GM18909 (cell line): ENCODE data around the gene CLIC3.

Experiments used
- ATAC-seq: cut with Tn5 transposase; IDR thresholded peaks from one replicate; pipeline ENCODE4 v1.9.1; 2021; ENCODE audit warnings: mild to moderate bottlenecking; ENCODE audit not compliant: unreplicated experiment, poor library complexity

The CLIC3 gene

GRCh38 chr9:137031904-137032640 lies 35.7 kb upstream of the CLIC3 start, which contains the start of gene FUT7:
Gene FUT7, minus strand, starts transcription at chr9:137032088. Its CDS starts 97 bp downstream, at chr9:137031991.
- no peak for ATAC-seq

DNA sequence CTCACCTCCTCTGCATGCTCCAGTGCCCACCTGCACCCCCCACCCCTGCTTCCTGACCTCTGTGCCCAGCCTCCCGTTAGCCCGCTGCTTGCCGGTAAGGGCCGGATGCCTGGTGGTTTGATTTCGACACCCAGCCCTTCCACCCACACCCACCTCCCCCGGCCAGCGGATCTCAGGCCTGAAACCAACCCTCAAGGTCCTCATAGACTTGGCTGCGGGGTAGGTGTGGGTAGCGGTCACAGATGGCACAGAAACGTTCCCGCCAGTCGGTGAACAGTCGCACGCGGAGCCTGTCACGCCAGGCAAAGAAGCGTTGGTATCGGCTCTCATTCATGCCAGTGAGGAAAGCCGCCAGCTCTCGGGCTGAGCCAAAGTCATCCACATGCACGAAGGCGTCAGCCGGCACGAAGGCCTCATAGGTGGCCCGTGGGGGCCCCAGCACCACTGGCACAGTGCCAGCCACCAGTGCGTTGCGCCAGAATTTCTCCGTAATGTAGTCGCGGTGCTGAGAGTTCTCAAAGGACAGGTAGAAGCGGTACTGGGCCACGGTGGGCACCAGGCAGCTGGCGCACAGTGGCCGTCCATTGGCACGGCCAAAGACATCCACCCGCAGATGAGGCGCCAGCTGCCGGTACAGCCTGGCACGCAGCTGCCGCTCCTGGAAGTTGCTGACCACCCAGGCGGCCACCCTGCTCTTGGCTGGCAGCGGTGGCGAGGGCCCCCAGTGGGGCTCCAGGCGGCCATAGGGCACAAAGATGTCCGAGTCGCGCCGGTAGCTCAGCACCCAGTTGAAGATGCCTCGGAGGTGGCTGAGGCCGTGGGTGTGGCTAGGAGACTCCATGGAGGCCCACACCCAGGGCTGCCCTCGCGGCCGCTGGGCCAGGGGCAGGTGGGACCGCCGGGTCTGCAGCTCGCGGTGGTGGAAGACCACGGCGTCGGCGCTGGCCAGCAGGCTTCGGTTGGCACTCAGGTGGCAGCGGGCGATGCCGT lies 34.5 kb upstream of the CLIC3 start:
- ATAC-seq: no peak

- no peak for ATAC-seq
Observed at GRCh38 chr9:137030006-137030405, 33.6 kb upstream of the CLIC3 start.

- ATAC-seq: peak; percentile 33
Observed at GRCh38 chr9:137029058-137029936, 32.9 kb upstream of the CLIC3 start.

DNA sequence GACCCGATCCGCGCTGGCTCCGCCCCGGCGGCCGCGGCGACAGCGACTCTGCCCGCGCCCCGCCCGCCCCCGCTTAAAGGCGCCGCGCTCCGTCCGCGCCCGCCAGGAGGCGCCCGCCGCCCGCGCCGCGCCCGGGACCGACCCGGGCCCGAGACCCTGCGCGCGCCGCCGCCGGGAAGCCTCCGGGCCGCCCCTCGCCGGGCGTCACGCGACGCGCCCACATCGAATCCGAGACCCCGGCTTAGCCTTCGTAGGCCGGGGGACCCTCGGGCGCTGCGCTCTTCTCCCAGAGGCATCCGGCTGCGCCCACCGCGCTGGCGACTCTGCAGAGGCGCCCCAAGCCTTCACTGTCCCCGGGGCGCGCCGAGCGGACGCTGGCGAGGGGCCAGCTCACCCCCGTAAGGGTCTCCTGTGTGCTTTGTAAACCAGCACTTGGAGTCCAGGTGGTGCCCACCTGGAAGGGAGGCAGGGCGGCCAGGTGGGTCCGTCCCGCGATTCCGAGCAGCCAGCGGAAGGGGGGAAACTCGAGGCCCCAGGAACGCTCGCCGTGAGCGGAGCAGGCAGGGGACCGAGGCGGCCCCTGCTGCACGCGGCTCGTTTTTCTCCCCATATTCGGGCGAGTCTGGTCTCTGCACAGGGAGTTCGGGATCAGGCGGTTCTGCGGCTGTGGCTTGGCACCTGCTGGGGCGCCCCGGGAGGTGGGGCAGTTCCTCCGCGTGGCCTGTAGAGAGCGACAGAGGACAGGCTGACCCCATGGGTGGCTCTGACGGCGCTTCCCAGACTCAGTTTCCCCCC lies 32.1 kb upstream of the CLIC3 start:
- peak; percentile 36 for ATAC-seq

GRCh38 chr9:137027369-137028262 lies 31.2 kb upstream of the CLIC3 start, which contains the start of gene ABCA2:
Gene ABCA2, minus strand, starts transcription at chr9:137028237. Its CDS starts 97 bp downstream, at chr9:137028140.
- ATAC-seq: no peak

- no peak for ATAC-seq
Observed at GRCh38 chr9:137026828-137027227, 30.5 kb upstream of the CLIC3 start.

- ATAC-seq: no peak
Observed at GRCh38 chr9:137026384-137026783, 30.0 kb upstream of the CLIC3 start.

DNA sequence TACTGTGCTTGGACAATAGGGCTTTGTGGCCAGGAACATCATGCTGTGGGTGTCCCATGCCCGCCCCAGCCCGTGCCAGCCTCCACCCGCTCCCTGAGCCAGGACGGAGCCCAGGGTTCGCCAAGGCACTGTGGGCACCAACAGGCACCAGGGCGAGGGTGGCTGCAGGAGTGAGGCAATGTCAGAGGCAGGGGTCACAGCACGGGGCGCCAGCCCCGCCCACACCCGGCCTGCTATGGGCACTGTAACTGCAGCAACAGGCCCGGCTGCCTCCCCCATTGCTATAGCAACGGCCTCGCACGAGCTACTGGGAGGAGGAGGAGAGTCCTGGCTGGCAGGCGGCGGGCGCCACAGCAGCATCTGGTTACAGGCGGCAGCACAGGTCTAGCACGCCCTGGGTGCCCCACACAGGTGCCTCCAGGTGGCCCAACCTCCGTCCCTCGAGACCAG lies 29.2 kb upstream of the CLIC3 start:
- no peak for ATAC-seq

GRCh38 chr9:137023583-137023991 lies 27.2 kb upstream of the CLIC3 start:
- no peak for ATAC-seq

DNA sequence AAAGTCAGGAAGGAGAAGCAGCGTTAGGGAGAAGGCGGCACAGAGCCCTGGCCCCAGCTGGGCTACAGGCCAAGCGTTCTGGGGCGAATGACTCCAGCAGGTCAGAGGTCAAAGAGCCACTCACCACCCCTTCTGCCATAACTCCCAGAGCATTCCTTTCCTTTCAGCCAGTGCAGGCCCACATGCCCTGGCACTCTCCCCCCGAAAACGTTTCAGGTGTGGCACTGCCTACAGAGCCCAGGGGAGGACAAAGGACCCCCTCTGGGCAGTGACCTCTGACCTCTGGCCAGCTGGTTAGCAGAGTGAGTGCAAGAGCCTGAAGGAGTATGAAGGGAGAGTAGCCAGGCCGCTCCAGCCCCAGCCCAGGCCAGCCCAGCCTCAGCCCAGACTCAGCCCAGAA lies 26.8 kb upstream of the CLIC3 start:
- no peak for ATAC-seq

DNA sequence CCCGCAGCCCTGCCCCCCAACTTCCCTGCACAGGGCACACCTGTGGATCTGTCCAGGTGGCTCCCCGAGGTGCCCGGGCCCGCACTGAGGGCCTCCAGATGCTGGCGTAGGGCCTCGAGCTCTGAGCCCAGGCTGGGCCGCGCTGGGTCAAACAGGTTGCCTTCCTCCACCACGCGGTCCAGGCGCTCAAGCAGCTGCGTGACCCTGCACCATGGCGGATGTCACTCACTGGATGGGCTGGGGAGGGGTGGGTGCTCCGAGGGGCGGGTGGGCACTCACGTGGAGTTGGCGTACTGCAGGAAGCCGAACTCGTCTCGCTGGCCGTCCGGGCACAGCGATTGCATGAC lies 26.3 kb upstream of the CLIC3 start:
- ATAC-seq: no peak

GRCh38 chr9:137021979-137022661 lies 25.8 kb upstream of the CLIC3 start:
- ATAC-seq: no peak

DNA sequence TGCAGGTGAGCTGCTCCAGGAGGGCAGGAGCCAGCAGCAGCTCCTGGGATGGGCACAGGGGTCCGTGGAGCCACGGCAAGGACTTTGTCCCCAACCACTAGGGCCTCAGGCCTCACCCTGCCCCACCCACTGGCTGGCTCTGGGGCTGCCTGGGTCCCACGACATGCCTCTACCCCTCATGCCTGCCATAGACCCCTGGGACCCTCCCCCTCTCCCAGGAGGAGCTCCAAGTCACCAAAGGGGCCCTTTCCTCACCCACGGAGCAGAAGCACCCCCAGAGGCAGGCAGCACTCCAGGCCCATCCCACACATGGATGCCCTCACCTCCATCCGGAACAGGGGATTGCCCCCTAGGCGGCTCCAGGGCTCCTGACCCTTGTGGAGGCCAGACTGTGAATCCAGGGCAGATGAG lies 25.2 kb upstream of the CLIC3 start:
- ATAC-seq: no peak

DNA sequence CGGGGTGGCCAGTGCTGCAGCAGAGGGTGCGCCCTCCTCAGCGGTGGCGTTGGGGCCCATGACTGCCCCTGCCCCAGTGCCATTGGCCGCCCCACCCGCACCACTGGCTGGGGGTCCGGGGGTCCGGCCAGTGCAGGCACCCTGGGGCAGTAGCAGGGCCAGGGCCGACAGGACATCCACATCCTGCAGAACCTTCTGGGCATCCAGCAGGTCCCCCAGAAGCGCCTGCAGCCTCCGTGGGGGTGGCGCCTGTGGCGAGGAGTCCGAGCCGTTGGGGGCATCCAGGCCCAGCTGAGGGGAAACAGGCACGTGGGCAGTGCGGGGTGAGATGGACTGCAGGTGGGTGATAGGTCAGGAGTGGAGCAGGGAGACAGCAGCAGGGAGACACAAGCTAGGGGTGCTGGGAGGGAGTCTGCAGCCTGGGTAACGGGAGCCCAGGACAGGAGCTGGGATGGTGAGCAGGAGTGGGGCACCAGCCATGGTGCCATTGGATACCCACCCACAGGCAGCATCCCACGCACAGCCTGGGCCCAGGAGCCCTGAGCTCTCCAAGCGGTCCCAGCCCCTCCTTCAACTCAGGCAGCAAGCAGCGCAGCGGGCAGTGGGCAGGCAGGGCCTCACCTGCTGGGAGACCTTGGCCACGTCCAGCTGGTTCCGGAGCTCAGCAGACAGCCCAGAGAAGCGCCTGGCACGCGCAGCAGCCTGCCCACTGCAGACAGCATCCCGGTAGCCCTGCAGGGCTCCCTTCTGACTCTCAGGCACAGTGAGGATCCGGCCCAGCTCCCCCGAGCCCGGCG lies 24.6 kb upstream of the CLIC3 start:
- no peak for ATAC-seq

DNA sequence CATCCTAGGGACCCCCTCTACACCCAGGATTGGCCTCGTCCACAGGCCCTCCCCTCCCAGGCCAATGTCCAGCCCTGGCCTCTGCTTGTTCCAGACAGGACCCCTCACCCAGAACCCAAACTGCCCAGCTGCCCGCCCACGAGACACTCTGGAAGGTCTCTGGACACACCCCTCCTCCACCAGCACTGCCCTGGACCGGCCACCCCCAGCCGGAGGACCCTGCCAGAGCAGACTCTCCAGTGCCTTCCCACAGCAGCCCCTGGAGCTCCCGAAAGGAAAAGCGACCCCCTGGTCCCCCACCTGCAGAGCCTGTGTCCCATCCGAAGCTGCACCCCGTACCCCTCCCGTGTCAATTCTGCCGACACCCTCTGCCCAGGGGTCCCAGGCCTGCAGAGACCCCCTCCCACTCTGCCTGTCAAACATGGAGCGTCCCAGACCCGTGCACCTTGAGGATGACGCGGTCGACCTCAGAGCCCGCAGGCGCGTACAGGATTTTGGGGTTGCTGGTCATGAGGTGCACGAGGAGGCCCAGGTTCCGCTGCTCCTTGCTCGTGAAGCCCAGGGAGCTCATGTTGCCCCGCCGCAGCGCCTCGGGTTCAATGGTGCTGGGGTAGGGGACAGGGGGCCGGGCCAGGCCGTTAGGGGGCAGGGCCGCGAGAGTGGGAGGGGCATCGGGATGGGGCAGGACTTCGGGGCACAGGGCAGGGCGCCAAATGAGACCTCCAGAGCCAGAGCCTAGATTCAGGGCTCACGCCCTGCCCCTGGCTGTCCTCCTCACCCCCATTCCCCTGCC lies 23.7 kb upstream of the CLIC3 start:
- ATAC-seq: no peak
